ENCODE data around the gene DOCK10. TPM values are rescaled to one million over a fixed set of nuclear protein-coding genes. Genes with fewer than 3 reads are reported as not detected.

Gene DOCK10
- total and polyA plus RNA-seq, 9 of the 15 experiments (the other 6 are each of a cell fraction or from before 2014, with no cell fraction given): 0.01 to 0.87 (median 0.18) TPM

DNA sequence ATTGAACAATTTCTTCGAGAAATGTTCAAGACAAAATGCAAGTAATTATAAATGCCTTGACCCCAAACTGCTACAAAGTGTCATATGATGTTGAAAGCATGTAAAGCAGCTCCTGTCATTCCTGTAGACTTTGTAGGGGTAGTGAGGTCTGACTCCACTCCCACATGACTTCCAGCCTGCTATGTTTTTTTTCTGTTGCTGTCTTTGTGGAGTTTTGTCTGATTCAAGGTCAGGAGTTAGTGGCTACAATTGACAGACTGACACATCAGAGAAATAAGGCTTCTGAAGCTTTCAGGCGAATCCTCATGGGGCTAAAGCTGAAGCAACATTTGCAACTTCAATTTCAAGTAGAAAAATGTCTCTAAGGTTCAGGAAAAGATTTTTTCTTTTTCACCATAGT, 262.2 kb downstream of the DOCK10 start (continued):
- no peak for TF ChIP-seq SLC30A9 (CRISPR knock-in tag; IDR thresholded peaks at IDR 0.05)
- TF ChIP-seq ZNF639 (CRISPR knock-in tag; conservative IDR thresholded peaks at IDR 0.05 in 1 of 2, IDR thresholded peaks at IDR 0.05 in 1 of 2): no peak
- no peak for TF ChIP-seq CLOCK (CRISPR knock-in tag; IDR thresholded peaks at IDR 0.05; ENCODE audit: borderline replicate concordance)
- TF ChIP-seq SIX5 (IDR thresholded peaks at IDR 0.05; ENCODE audit: borderline replicate concordance in 1 of 2, insufficient read depth in 1 of 2, low read depth in 1 of 2, low read length in 2 of 2): no peak
- no peak for TF ChIP-seq HNRNPH1 (optimal IDR thresholded peaks at IDR 0.05; ENCODE audit: low read depth, low read length)
- TF ChIP-seq NCOA4 (IDR thresholded peaks at IDR 0.05; ENCODE audit: partially characterized antibody): no peak
- no peak for TF ChIP-seq E4F1 (CRISPR knock-in tag; IDR thresholded peaks at IDR 0.05; ENCODE audit: borderline replicate concordance)

Measured in K562 (cell line).